ENCODE measurements around the gene NTNG1. TPM values are rescaled to one million over a fixed set of nuclear protein-coding genes. Genes with fewer than 3 reads are reported as not detected.
A peak's percentile ranks its signal among the peaks of the same experiment; 100 is the strongest.

Gene NTNG1
- total RNA-seq, 1 experiment from 2014 or later: 1.5 TPM

- H3K27ac ChIP-seq (ENCODE audit: insufficient read length, low read depth, low read length): no peak overlapping the region
- no peak overlapping the region for H4K8ac ChIP-seq (replicated peaks; ENCODE audit: insufficient read length, low read depth, low read length)
- no peaks in the 10 kb centered on the region for H3K23me2 ChIP-seq (ENCODE audit: insufficient read length, low read depth, low read length, poor library complexity, severe bottlenecking)
- Mint-ChIP-seq H3K27ac (peak overlapping the region in 1 of 3 experiments; percentile 54; a peak in 1 of 7 replicates), H3K36me3 (ENCODE audit: insufficient read depth in 1 of 3, low read depth in 3 of 3) (0 out of 7 replicates have a peak, but pooled peaks cover 0 to 3% (median 0%) of the 10 kb centered on the region in 3 experiments), H3K4me1 (peaks cover 16 to 25% of the 10 kb centered on the region in 2 experiments), H3K4me3 (no peak overlapping the region), H3K9me3 (peaks cover 0 to 2% of the 10 kb centered on the region in 2 experiments; a peak in 1 of 5 replicates), H3K27me3 (ENCODE audit: low read depth) (no peaks in the 10 kb centered on the region)
- H3K4ac ChIP-seq (ENCODE audit: low read depth, low read length): no peak overlapping the region
- DNase-seq: no peak
- H4K20me1 ChIP-seq (ENCODE audit: control insufficient read depth, insufficient read depth, insufficient read length): no peaks in the 10 kb centered on the region
- H2BK120ac ChIP-seq (ENCODE audit: low read depth, low read length, poor library complexity, severe bottlenecking): no peak overlapping the region
- H3K27me3 ChIP-seq (ENCODE audit: insufficient read depth, low read length): no peaks in the 10 kb centered on the region
- H3K79me2 ChIP-seq (ENCODE audit: insufficient read depth, low read length): no peaks in the 10 kb centered on the region
- no peak overlapping the region for H3K9ac ChIP-seq (ENCODE audit: extremely low read depth, insufficient read length, low read length)
- no peak overlapping the region for H3K4me2 ChIP-seq (ENCODE audit: insufficient read depth, insufficient read length, low read length)
- no peak overlapping the region for H2BK20ac ChIP-seq (ENCODE audit: low read depth, low read length, poor library complexity, severe bottlenecking)
- H2AFZ ChIP-seq (ENCODE audit: low read length): no peak overlapping the region
- no peaks in the 10 kb centered on the region for H3K9me3 ChIP-seq (ENCODE audit: control insufficient read depth, low read depth, low read length)
- H3K18ac ChIP-seq (ENCODE audit: insufficient read length, low read depth, low read length): no peak overlapping the region
- no peak overlapping the region for H2BK15ac ChIP-seq (ENCODE audit: low read depth, low read length)
- TF ChIP-seq CTCF (conservative IDR thresholded peaks at IDR 0.05): no peak
- H4K5ac ChIP-seq (ENCODE audit: insufficient read length, low read depth, low read length): no peak overlapping the region
- no peak overlapping the region for H3T11ph ChIP-seq (ENCODE audit: low read length)
- no peak overlapping the region for H2BK5ac ChIP-seq (ENCODE audit: insufficient read length, low read length)
- H3K14ac ChIP-seq (ENCODE audit: insufficient read depth, low read length): no peak overlapping the region
- H3K23ac ChIP-seq (ENCODE audit: insufficient read length, low read depth, low read length): no peak overlapping the region
- peaks cover 10% of the 10 kb centered on the region; the same call in 1 of the 2 replicates for H3K4me1 ChIP-seq (ENCODE audit: insufficient read depth, low read length)
- no peaks in the 10 kb centered on the region for H3K79me1 ChIP-seq (ENCODE audit: insufficient read depth, low read depth, low read length, poor library complexity, severe bottlenecking)
- no peak overlapping the region for H4K91ac ChIP-seq (ENCODE audit: insufficient read length, low read depth, low read length)
- H3K56ac ChIP-seq (ENCODE audit: insufficient read length, low read depth, low read length): no peak overlapping the region
- no peak overlapping the region for H2BK12ac ChIP-seq (ENCODE audit: insufficient read length, low read depth, low read length)
- no peak overlapping the region for H2AK5ac ChIP-seq (ENCODE audit: insufficient read length, low read length)
- WGBS (ENCODE audit: extremely low coverage, insufficient read length, low lambda C conversion rate): no CpG with 5 or more reads among the region's 3 CpGs
Measured at GRCh38 chr1:107187399-107187798, 46.6 kb downstream of the NTNG1 start.
